Fibroblast of lung (primary cell): ENCODE data around the gene RASSF3. TPM values are rescaled to one million over a fixed set of nuclear protein-coding genes. Genes with fewer than 3 reads are reported as not detected.

ENCODE experiments used
- DNase-seq, 2 donors: peaks; one replicate each; pipeline versions ENCODE4 v3.0.0 to v3.0.0-alpha.2; 2010; ENCODE audit warnings: low read depth in 2 of 2
- H2AFZ ChIP-seq: 2 replicates; pipeline ENCODE4 v1.5.1; 2012; ENCODE audit warnings: low read length, control low read depth, inconsistent platforms
- H3K27ac ChIP-seq: 2 replicates; pipeline ENCODE4 v1.5.1; 2011; ENCODE audit warnings: low read length, control low read depth; ENCODE audit not compliant: insufficient read depth
- H3K27me3 ChIP-seq: 2 replicates; pipeline ENCODE4 v1.5.1; 2011; ENCODE audit warnings: mild to moderate bottlenecking, low read length; ENCODE audit not compliant: control insufficient read depth, insufficient read depth
- H3K36me3 ChIP-seq: 2 replicates; pipeline ENCODE4 v1.5.1; 2011; ENCODE audit warnings: low read length; ENCODE audit not compliant: control insufficient read depth, insufficient read depth
- H3K4me1 ChIP-seq: 2 replicates; pipeline ENCODE4 v1.5.1; 2011; ENCODE audit warnings: low read length; ENCODE audit not compliant: control insufficient read depth, insufficient read depth; ENCODE audit errors: extremely low read depth
- H3K4me2 ChIP-seq: 2 replicates; pipeline ENCODE4 v1.5.1; 2011; ENCODE audit warnings: low read length, control low read depth; ENCODE audit not compliant: insufficient read depth; ENCODE audit errors: extremely low read depth
- H3K4me3 ChIP-seq, 4 experiments: fragments of 200-600 bp in 1 of 4; sonication (generic) in 1 of 4; replicated peaks in 1 of 4; 2 replicates each; pipeline ENCODE4 v1.5.1; 2011 to 2016; ENCODE audit warnings: low read length in 4 of 4, low read depth in 3 of 4, mild to moderate bottlenecking in 3 of 4, control low read depth in 2 of 4, inconsistent platforms in 1 of 4, mixed read lengths in 1 of 4; ENCODE audit not compliant: insufficient read depth in 1 of 4; ENCODE audit errors: control extremely low read depth in 1 of 4
- H3K79me2 ChIP-seq: 2 replicates; pipeline ENCODE4 v1.5.1; 2012; ENCODE audit warnings: mild to moderate bottlenecking, low read length, inconsistent platforms; ENCODE audit not compliant: control insufficient read depth, insufficient read depth
- H3K9ac ChIP-seq: 2 replicates; pipeline ENCODE4 v1.5.1; 2011; ENCODE audit warnings: mild to moderate bottlenecking, low read length, control low read depth; ENCODE audit not compliant: insufficient read depth
- H3K9me3 ChIP-seq: 2 replicates; pipeline ENCODE4 v1.5.1; 2012; ENCODE audit warnings: low read depth, low read length; ENCODE audit not compliant: control insufficient read depth, insufficient read depth
- H4K20me1 ChIP-seq: 2 replicates; pipeline ENCODE4 v1.5.1; 2011; ENCODE audit warnings: low read length; ENCODE audit not compliant: control insufficient read depth, insufficient read depth; ENCODE audit errors: extremely low read depth
- CTCF ChIP-seq, 2 donors: IDR thresholded peaks in 1 of 2; conservative IDR thresholded peaks in 1 of 2; 1 replicate in 1 of 2; 2 replicates in 1 of 2; pipeline ENCODE4 v1.5.1; 2011 to 2012; ENCODE audit warnings: low read length in 2 of 2, control low read depth in 1 of 2, inconsistent platforms in 1 of 2, low read depth in 1 of 2, mild to moderate bottlenecking in 1 of 2
- EZH2 ChIP-seq: IDR thresholded peaks from 2 replicates; pipeline ENCODE4 v1.5.1; 2012; ENCODE audit warnings: low read length, control low read depth, mild to moderate bottlenecking; ENCODE audit errors: missing control alignments
- polyA plus RNA-seq, 2 donors: library from polyadenylated mRNA; depleted of rRNA in 1 of 2; stranded (reverse) in 1 of 2; unstranded in 1 of 2; fragments of >200 nt; gene quantifications; 2 replicates each; pipeline ENCODE4 v1.2.1, GENCODE V29; 2011 to 2012; ENCODE audit warnings: missing spikeins in 1 of 2
- total RNA-seq: library from RNA; depleted of rRNA; stranded (reverse); fragments of >200 nt; gene quantifications from 2 replicates; pipeline ENCODE4 v1.2.1, GENCODE V29; 2014

RASSF3 gene
- total and polyA plus RNA-seq, 2 donors (not counting 1 experiment from before 2014, with no cell fraction given): 37.7 to 45.9 TPM

- no peak for DNase-seq
- Histone ChIP-seq H3K27me3 (no peaks in the 10 kb centered on the region), H3K4me3 (no peak overlapping the region), H3K36me3 (peaks cover 5% of the 10 kb centered on the region), H3K27ac (no peak overlapping the region), H3K9ac (no peak overlapping the region), H3K79me2 (no peaks in the 10 kb centered on the region), H2AFZ (no peak overlapping the region), H3K4me1 (no peaks in the 10 kb centered on the region), H4K20me1 (no peaks in the 10 kb centered on the region), H3K9me3 (no peaks in the 10 kb centered on the region), H3K4me2 (no peak overlapping the region)
- TF ChIP-seq CTCF (conservative IDR thresholded peaks at IDR 0.05 in 1 of 2, IDR thresholded peaks at IDR 0.05 in 1 of 2; ENCODE audit: low read depth in 1 of 2, low read length in 2 of 2) (no peak), EZH2 (no peak)
Measured at GRCh38 chr12:64699504-64700115, 89.3 kb downstream of the RASSF3 start.

GRCh38 chr12:64700532-64700931, 90.2 kb downstream of the RASSF3 start:
- Histone ChIP-seq H3K4me2 (no peak overlapping the region), H3K9ac (no peak overlapping the region), H3K36me3 (peaks cover under 1% of the 10 kb centered on the region), H3K4me1 (no peaks in the 10 kb centered on the region), H3K79me2 (no peaks in the 10 kb centered on the region), H3K27me3 (no peaks in the 10 kb centered on the region), H3K4me3 (no peak overlapping the region), H3K9me3 (no peaks in the 10 kb centered on the region), H4K20me1 (no peaks in the 10 kb centered on the region), H2AFZ (no peak overlapping the region), H3K27ac (no peak overlapping the region)
- TF ChIP-seq EZH2 (no peak), CTCF (conservative IDR thresholded peaks at IDR 0.05 in 1 of 2, IDR thresholded peaks at IDR 0.05 in 1 of 2; ENCODE audit: low read depth in 1 of 2, low read length in 2 of 2) (no peak)
- DNase-seq: no peak

GRCh38 chr12:64701283-64701682, 91.0 kb downstream of the RASSF3 start:
- no peak for DNase-seq
- Histone ChIP-seq H3K27ac (no peak overlapping the region), H3K4me2 (no peak overlapping the region), H3K9me3 (no peaks in the 10 kb centered on the region), H4K20me1 (no peaks in the 10 kb centered on the region), H3K36me3 (no peaks in the 10 kb centered on the region), H2AFZ (no peak overlapping the region), H3K9ac (no peak overlapping the region), H3K27me3 (no peaks in the 10 kb centered on the region), H3K79me2 (no peaks in the 10 kb centered on the region), H3K4me1 (no peaks in the 10 kb centered on the region), H3K4me3 (no peak overlapping the region)
- TF ChIP-seq CTCF (conservative IDR thresholded peaks at IDR 0.05 in 1 of 2, IDR thresholded peaks at IDR 0.05 in 1 of 2; ENCODE audit: low read depth in 1 of 2, low read length in 2 of 2): no peak
- no peak for TF ChIP-seq EZH2
